SW 1271 (cell line): ENCODE data around the gene PFN3.

Experiments used
- DNase-seq, 2 experiments: peaks; one replicate each; lab custom pipeline; 2025; lab: John Stamatoyannopoulos, UW

PFN3 gene

GRCh38 chr5:177437623-177438022 lies 37.2 kb upstream of the PFN3 start:
- no peak for DNase-seq

- no peak for DNase-seq
Measured at GRCh38 chr5:177435847-177436536, 35.5 kb upstream of the PFN3 start.

DNA sequence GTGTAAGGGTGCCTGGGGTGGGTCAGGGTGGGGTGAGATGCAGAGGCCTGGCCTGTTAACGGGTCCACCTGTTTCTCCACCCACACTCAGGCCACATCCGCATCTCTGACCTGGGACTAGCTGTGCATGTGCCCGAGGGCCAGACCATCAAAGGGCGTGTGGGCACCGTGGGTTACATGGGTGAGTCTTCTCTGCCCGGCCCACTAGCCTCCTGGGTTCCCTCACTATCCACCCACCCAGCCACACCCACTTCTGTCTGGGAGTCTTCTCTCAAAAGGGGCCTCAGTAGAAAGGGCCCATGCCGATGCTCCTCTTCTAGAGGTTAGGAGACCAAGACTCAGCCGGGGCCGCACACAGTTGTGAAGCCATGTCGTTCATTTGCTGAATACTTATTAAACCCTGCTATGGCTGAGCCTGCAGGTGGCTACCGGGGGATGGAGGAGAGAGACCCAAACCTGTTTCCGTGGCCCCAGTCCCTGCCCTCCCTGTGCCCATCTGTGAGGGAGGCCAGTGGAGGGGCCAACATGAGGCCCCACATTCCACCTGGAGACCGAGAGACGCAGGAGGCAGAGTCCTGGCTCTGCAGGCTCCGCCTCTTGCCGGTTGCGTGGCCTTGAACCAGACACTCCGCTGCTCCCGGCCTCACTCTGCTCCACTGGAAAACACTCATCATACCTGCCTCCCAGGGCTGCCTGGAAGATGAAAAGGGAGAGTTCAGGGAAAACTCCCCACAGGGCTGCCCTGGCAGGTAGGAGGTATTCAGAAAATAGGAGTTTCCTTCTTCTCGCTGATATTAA lies 34.7 kb upstream of the PFN3 start:
- no peak for DNase-seq

DNA sequence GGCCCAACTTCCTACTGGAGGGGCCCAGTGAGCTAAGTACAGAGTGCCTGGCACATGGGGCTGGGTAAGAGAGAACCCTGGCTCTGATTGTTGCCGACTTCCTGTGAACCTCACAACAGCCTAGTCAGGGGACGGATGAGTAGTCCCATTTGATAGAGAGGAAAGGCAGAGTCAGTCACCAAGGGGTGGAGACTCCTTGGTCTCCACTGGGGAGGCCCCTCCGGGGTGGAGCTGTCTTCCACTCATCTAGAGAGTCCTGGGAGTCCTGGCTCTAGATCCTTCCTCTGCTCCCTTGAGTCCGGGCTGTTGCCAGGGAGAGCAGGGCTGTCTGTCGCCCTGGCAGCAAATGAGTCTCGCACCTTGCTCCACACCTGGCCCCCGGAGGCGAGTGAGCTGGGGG lies 34.0 kb upstream of the PFN3 start:
- no peak for DNase-seq

DNA sequence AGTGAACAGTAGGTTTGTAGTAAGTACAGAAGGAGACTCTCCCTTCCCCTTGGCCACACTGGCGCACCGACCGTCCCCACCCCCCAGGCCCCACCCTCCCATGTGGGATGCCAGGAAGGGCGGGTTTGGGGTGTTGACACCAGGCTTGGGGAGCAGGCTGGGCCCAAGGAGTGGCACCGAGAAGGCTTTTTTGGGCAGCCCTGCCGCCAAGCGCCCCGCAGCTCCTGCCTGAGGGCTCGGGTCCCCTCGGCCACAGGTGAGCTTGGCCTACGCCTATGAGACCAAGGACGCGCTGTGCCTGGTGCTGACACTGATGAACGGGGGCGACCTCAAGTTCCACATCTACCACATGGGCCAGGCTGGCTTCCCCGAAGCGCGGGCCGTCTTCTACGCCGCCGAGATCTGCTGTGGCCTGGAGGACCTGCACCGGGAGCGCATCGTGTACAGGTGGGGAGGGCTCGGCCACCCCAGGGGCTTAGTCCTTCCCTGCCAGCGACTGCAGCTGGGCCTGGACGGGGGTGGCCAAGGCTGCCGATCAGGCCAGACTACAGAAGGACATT lies 33.3 kb upstream of the PFN3 start:
- DNase-seq: no peak

DNA sequence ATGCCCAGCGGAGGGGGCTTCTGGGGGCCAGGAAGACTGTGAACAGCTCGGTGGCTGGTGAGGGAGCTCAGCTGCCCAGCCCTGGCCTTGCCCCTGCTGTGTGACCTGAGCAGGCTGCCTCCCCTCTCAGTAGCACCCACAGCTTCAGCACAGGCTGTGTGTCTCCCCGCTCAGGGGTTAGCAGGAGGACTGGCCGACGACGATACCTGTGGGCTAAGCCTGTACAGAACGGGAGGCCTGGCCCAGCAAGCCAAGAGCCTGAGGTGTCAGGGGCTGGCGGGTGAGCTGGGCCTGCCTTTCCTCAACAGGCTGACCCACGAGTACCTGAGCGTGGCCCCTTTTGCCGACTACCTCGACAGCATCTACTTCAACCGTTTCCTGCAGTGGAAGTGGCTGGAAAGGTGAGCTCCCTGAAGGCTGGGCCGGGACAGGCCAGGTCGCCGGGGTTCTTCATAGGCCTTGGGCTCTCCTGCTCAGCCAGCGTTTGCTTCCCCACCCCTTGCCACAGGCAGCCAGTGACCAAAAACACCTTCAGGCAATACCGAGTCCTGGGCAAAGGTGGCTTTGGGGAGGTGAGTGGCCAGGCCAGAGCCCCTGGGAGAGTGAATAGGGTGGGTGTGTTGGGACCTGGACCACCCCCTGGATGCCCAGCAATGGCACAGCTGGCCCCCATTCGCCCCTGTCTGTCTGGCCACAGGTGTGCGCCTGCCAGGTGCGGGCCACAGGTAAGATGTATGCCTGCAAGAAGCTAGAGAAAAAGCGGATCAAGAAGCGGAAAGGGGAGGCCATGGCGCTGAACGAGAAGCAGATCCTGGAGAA lies 32.6 kb upstream of the PFN3 start:
- DNase-seq: no peak

DNA sequence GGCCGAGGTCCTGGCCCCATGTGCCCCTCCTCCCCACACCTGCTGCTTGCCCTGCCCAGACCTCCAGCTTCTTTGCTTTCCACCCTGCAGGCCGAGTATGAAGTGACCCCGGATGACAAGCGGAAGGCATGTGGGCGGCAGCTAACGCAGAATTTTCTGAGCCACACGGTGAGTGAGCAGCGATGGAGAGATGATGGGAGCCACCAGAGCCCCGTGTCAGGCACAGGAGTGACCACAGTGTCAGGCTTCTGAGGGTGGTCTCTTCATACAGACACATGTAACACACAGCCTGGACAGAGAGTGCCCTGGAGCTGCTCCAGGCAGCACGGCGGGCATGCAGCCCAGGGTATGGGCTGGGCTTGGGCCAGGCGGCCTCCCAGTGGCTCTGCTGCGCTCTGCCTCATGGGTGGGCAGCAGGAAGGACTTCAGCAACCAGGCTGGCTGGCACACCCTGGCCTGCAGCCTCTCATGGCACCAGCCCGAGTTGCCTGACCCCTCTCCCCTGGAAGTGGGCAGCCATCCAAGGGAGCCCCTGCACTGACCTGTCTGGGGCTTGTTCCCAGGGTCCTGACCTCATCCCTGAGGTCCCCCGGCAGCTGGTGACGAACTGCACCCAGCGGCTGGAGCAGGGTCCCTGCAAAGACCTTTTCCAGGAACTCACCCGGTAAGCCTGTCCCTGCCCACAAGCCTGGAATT lies 31.8 kb upstream of the PFN3 start:
- DNase-seq: no peak

GRCh38 chr5:177431317-177432142 lies 31.1 kb upstream of the PFN3 start:
- DNase-seq: no peak

DNA sequence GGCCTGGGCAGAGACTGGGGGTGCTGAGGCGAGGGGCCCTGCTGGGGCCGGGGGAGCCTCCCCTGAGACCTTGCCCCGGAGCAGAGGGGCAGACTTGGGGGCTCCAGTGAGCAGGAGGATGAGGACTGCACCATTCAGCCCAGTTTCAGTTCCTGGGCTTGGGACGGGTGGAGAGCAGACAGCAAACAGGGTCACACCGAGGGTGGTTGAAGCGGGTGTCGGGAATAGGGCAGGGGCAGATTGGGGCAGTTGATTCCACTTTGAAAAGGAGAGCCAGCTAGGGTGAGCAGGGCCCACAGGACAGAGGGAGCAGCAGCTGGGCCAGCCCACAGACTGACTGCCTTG lies 30.5 kb upstream of the PFN3 start:
- no peak for DNase-seq

DNA sequence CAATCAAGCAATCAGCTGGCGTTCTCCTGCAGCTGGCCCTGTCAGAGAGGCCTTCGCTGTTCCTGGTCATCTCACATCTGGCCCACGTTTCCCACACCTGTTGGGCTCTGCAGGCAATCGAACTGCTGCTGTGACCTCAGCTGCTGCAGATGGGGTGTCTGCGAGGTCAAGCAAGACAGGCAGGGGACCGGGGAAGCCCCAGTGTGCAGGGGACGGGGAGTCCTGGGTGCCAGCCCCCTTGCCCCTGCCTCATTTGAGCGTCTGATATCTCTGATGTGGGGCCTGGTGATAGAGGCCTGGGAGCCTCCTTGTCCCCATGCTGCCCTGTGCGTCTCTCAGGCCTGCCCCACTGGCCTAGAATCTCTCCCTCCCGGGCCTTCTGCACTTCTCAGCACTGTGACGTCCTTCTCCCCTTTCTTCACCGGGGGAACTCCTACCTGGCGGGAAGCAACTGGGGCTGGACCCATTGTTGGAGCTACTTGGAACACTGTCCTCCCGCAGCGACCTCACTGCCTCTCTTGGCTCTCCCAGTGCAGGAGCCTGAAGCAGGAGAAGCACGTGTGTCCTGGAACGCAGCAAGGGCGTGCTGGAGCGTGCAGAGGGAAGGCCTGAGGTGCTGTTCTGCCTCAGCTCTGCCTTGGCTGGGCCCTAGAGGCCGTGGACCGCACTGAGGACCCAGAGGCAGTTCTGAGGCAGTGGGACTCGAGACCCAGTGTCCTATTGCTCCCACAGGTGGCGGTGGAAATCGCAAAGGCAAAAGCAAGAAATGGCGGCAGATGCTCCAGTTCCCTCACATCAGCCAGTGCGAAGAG lies 29.9 kb upstream of the PFN3 start:
- DNase-seq: no peak

- DNase-seq: no peak
Measured at GRCh38 chr5:177429248-177430040, 29.0 kb upstream of the PFN3 start.

DNA sequence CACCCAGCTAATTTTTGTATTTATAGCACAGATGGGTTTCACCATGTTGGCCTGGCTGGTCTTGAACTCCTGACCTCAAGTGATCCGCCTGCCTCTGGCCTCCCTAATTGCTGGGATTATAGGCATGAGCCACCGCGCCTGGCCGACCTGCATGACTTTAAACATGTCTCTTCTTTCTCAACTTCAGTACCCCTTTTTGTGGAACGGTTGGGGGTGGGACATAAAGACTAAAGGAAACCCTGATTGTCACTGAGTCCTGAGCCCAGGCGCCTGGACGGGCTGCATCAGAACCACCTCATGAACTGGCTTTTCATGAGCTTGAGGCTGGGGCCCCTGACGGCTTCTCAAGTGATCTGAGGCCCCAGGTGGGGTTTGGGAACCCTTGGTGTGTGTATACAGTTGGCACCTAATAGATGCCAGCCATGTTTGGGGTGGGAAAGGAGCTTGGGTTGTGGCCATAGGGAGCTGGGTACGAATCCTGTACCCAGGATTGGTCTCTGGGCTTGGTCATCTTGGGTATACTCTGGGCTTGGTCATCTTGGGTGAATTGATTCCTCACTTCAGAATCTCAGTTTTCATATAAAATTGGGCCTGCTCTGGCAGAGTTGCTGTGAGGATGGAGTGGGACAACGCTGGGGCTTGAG lies 28.2 kb upstream of the PFN3 start:
- no peak for DNase-seq

DNA sequence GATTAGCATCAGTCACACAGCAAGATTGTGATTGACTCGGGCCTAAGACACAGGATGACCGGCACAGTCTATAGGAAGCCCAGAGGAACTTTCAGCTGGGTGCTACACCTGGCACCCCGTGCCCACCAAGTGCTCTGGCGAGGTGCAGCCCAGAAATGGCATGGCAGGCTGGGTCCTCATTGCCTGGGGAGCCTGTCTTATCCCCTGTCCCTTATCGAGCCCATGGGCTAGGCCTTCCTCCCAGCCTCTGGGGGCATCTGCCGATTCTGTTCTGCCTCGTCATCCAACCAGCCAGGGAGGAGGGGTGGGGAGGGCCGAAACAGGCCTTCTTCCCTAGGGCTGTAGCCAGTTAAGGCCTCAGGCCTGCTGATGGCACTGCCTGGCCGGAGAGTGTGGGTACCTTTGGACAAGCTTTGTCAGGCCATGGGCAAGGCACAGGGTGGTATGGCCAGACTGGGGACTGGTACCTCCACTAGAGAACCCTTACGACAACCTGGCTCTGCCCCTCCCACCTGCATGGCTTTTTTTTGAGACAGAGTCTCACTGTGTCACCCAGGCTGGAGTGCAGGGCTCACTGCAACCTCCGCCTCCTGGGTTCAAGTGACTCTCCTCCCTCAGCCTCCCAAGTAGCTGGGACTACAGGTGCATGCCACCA lies 27.6 kb upstream of the PFN3 start:
- DNase-seq: no peak

GRCh38 chr5:177427211-177427822 lies 26.9 kb upstream of the PFN3 start:
- no peak for DNase-seq

DNA sequence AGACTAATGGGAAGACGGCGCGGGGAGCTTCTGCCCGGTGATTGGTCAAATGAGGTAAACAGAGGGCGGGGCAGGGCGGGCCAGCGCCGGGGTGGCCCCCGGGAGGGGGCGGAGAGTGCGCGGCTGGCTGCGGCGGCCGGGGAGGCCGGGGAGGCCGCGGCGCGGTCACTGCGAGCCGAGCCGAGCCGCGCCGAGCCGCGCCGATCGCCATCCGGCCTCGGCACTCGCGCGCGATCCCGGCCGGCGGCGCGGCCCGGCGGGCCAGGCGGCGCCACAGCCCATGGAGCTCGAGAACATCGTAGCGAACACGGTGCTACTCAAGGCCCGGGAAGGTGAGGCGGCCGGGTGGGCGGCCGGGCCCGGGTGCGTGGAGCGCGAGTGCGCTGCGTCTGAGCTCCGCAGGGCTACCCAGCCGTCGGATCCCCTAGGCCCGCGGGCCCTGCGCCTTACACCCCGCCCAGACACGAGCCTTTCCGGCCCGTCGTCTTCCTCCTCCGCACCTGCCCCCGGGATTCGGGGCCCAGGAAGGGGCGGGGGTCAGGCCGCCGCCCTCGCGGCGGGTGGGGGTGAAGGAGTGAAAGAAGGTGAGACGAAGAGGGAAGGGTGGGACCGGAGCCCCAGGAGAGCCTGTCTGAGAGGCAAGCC lies 26.2 kb upstream of the PFN3 start, which contains the start of gene GRK6:
TSS of gene GRK6 (plus strand) at position 111 of the 645 bp plus-strand sequence. CDS start at position 281, 170 bp downstream.
- no peak for DNase-seq

- DNase-seq: peak; percentile 100
Measured at GRCh38 chr5:177425801-177426565, 25.5 kb upstream of the PFN3 start.
